ACC112 (cell line): ENCODE data around the gene METTL23.

ENCODE experiments used
- H2AFZ ChIP-seq: fragments of 200-600 bp; sonication (generic); one replicate; pipeline ENCODE4 v1.6.0; 2017; ENCODE audit warnings: antibody characterized with exemption, low read length; ENCODE audit not compliant: unreplicated experiment
- H3K27ac ChIP-seq: fragments of 200-600 bp; sonication (generic); 2 replicates; pipeline ENCODE4 v1.5.1; 2014; ENCODE audit warnings: low read depth, mild to moderate bottlenecking, antibody characterized with exemption, low read length, moderate library complexity
- H3K27me3 ChIP-seq: fragments of 200-600 bp; sonication (generic); 2 replicates; pipeline ENCODE4 v1.6.1; 2014; ENCODE audit warnings: mild to moderate bottlenecking, antibody characterized with exemption, low read length, moderate library complexity, mixed read lengths; ENCODE audit not compliant: insufficient read depth
- H3K36me3 ChIP-seq: fragments of 200-600 bp; sonication (generic); 2 replicates; pipeline ENCODE4 v1.6.1; 2016; ENCODE audit warnings: mild to moderate bottlenecking, antibody characterized with exemption, low read length, moderate library complexity, mixed read lengths; ENCODE audit not compliant: insufficient read depth
- H3K4me1 ChIP-seq: fragments of 200-600 bp; sonication (generic); one replicate; pipeline ENCODE4 v1.6.1; 2016; ENCODE audit warnings: low read length, mixed read lengths; ENCODE audit not compliant: insufficient read depth, unreplicated experiment, control insufficient read depth
- H3K4me3 ChIP-seq: fragments of 200-600 bp; sonication (generic); 2 replicates; pipeline ENCODE4 v1.5.1; 2014; ENCODE audit warnings: mild to moderate bottlenecking, low read depth, low read length
- H3K79me2 ChIP-seq: fragments of 200-600 bp; sonication (generic); one replicate; pipeline ENCODE4 v1.6.0; 2016; ENCODE audit warnings: low read length; ENCODE audit not compliant: control insufficient read depth, unreplicated experiment, insufficient read depth

Gene METTL23

DNA sequence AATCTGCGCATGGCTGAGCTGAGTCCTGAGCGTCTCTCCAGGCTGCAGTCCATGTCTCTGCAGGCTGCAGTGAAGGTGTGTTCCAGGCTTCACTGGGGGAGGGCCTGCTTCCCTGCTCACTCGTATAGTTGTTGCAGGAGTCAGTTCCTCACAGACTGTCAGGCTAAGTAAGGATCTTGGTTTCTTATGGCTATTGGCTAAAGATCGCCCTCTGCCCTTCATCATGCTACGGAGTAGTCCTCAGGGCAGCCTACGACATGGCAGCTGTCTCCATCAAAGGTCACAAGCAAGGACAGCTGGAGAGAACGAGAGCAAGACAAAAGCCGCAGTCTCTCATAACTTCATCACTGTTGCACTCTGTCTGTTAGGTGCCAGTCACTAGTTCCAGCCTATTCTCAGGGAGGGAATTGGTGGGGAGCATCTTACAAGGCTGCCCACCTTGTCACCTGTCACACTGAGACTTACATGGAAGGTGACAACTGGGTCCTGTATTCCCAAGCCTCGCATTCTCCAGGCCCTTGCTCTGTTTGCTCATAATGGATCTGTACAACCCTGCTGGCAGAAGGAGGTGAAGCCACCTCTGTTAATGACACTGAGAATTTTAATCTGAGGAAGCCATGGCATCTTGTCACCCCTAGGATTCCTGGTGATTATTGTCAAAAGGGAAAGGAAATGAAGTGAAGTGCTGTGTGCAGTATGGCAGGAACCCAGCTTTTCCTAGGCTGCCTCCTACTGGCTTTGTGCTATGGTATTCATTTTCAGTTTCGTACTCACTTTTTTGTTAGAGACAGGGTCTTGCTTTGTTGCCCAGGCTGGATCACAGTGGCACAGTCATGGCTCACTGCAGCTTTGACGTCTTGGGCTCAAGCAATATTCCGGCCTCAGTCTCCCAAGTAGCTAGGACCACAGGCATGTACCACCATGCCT is 54.7 kb downstream of the METTL23 start:
- H3K4me1 ChIP-seq = no peaks in the 10 kb centered on the region
- H3K27ac ChIP-seq = no peak overlapping the region
- no peaks in the 10 kb centered on the region for H3K79me2 ChIP-seq
- peaks cover 9% of the 10 kb centered on the region for H3K36me3 ChIP-seq
- no peak overlapping the region for H3K4me3 ChIP-seq
- H2AFZ ChIP-seq = no peak overlapping the region
- H3K27me3 ChIP-seq = no peaks in the 10 kb centered on the region

DNA sequence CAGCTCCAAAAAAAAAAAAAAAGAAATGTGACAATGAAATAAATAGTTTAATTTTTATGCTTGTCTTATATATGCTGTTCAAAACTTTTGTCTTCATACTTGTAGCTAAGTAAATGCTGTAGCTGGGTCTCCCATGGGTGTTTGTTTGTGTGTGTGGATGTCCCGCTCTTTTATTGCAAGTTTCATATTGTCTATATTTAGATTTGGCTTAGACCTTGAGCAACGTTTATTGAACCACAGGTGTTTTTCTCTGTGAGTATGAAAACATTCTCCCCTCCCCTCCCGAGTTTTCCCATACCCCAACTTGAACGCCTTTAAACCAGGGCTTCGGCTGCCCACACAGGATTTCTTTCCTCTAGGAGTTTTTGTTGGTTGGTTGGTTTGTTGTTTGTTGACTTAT is 56.5 kb downstream of the METTL23 start:
- peaks cover 5% of the 10 kb centered on the region; the same call in 1 of the 2 replicates for H3K36me3 ChIP-seq
- H2AFZ ChIP-seq = no peak overlapping the region
- H3K27ac ChIP-seq = no peak overlapping the region
- H3K79me2 ChIP-seq = no peaks in the 10 kb centered on the region
- no peak overlapping the region for H3K4me3 ChIP-seq
- H3K4me1 ChIP-seq = peaks cover 6% of the 10 kb centered on the region
- H3K27me3 ChIP-seq = no peaks in the 10 kb centered on the region
